CD4-positive, alpha-beta T cell (primary cell): ENCODE data around the gene RASA2. TPM values are rescaled to one million over a fixed set of nuclear protein-coding genes. Genes with fewer than 3 reads are reported as not detected.

Experiments used
- ATAC-seq: fragments of 200-7000 bp; cut with Tn5 transposase; one replicate; pipeline ENCODE4 v1.10.0; 2022; ENCODE audit warnings: mild to moderate bottlenecking; ENCODE audit not compliant: poor library complexity
- CTCF ChIA-PET: fragments of 350-600 bp; sonication (Branson Sonifier 250); formaldehyde crosslinking; loops from one replicate; lab custom pipeline; 2021; ENCODE audit warnings: antibody characterized with exemption, inconsistent platforms; lab: Charles Lee
- POLR2A ChIA-PET: fragments of 350-600 bp; sonication (Branson Sonifier 250); formaldehyde crosslinking; loops from one replicate; lab custom pipeline; 2021; ENCODE audit warnings: antibody characterized with exemption, inconsistent platforms; lab: Charles Lee
- DNase-seq, 14 experiments: peaks; one replicate each; pipeline ENCODE4 v3.0.0-alpha.2; 2013 to 2020; ENCODE audit warnings: mixed read lengths in 2 of 14
- H3K27ac ChIP-seq, 2 donors: one replicate each; pipeline versions ENCODE4 v1.5.1 to v1.7.0; 2013; ENCODE audit warnings: low read length in 2 of 2, low read depth in 1 of 2, mild to moderate bottlenecking in 1 of 2
- H3K27me3 ChIP-seq, 2 experiments: 1 replicate in 1 of 2; 2 replicates in 1 of 2; pipeline versions ENCODE4 v1.6.1 to v1.7.0; 2013; ENCODE audit warnings: low read length in 2 of 2, control low read depth in 1 of 2, mild to moderate bottlenecking in 1 of 2, moderate library complexity in 1 of 2; ENCODE audit not compliant: insufficient read depth in 2 of 2, control insufficient read depth in 1 of 2
- H3K36me3 ChIP-seq: one replicate; pipeline ENCODE4 v1.6.1; 2013; ENCODE audit warnings: low read length, control low read depth; ENCODE audit not compliant: insufficient read depth
- H3K4me1 ChIP-seq: one replicate; pipeline ENCODE4 v1.6.1; 2013; ENCODE audit warnings: low read length, control low read depth; ENCODE audit not compliant: insufficient read depth
- H3K4me3 ChIP-seq: one replicate; pipeline ENCODE4 v1.5.1; 2013; ENCODE audit warnings: mild to moderate bottlenecking, low read length, moderate library complexity
- H3K9me3 ChIP-seq, 2 experiments: 1 replicate in 1 of 2; 2 replicates in 1 of 2; pipeline versions ENCODE4 v1.6.1 to v1.7.0; 2013; ENCODE audit warnings: low read length in 2 of 2, mild to moderate bottlenecking in 2 of 2, control low read depth in 1 of 2, moderate library complexity in 1 of 2; ENCODE audit not compliant: control insufficient read depth in 1 of 2, insufficient read depth in 1 of 2
- H3K27ac Mint-ChIP-seq: one replicate; pipeline ENCODE4 v1.8.0; 2020; ENCODE audit warnings: mixed read lengths
- H3K27me3 Mint-ChIP-seq: one replicate; pipeline ENCODE4 v1.8.0; 2021; ENCODE audit warnings: mixed read lengths
- H3K36me3 Mint-ChIP-seq: one replicate; pipeline ENCODE4 v1.8.0; 2021; ENCODE audit warnings: low read depth, mixed read lengths
- H3K4me1 Mint-ChIP-seq: one replicate; pipeline ENCODE4 v1.8.0; 2021; ENCODE audit warnings: low read depth, mixed read lengths
- H3K4me3 Mint-ChIP-seq: one replicate; pipeline ENCODE4 v1.8.0; 2020; ENCODE audit warnings: mild to moderate bottlenecking, mixed read lengths
- H3K9me3 Mint-ChIP-seq: one replicate; pipeline ENCODE4 v1.8.0; 2020; ENCODE audit warnings: mixed read lengths
- CTCF ChIP-seq: fragments of 200-600 bp; IDR thresholded peaks from one replicate; pipeline ENCODE4 v1.8.0; 2022; ENCODE audit warnings: antibody characterized with exemption, mild to moderate bottlenecking
- intact Hi-C, 2 experiments: fragments of 100-400 bp; cut with DNase I in 1 of 2; cut with micrococcal nuclease in 1 of 2; formaldehyde crosslinking; loops; one replicate each; pipeline versions ENCODE4 v1.15.1 to v1.9.0; 2023 to 2025; cut with DNase I, micrococcal nuclease
- total RNA-seq, 174 experiments: library from RNA in 2 of 174; stranded (reverse) in 2 of 174; gene quantifications; one replicate each; pipeline ENCODE4 v1.2.3 and lab custom pipeline; 2021 to 2026

Gene RASA2
- total RNA-seq, 2 experiments from 2014 or later: 96.1 to 96.4 TPM

GRCh38 chr3:141462176-141462859 is 24.5 kb upstream of the RASA2 start:
- ChIA-PET CTCF (interaction anchor here (1.1 kb wide), 1 partner anchor 10 kb away, joined by 4 read pairs; no protein-coding TSS in a partner anchor), POLR2A (no interaction called here)
- Histone ChIP-seq H3K27me3 (no peaks in the 10 kb centered on the region), H3K4me1 (peaks cover 7% of the 10 kb centered on the region), H3K9me3 (peaks cover 4 to 5% of the 10 kb centered on the region in 2 experiments), H3K36me3 (no peaks in the 10 kb centered on the region), H3K4me3 (no peak overlapping the region), H3K27ac (no peak overlapping the region)
- no peaks in the 10 kb centered on the region for H3K27me3 Mint-ChIP-seq
- peaks cover 2% of the 10 kb centered on the region for H3K9me3 Mint-ChIP-seq
- ATAC-seq (no peak), DNase-seq (no peak)
- no peak overlapping the region for H3K4me3 Mint-ChIP-seq
- TF ChIP-seq CTCF: no peak
- intact Hi-C loops: loop anchor here (5.0 to 10.0 kb wide), 2 partner anchors 452 to 815 kb away; no protein-coding TSS in a partner anchor
- no peak overlapping the region for H3K27ac Mint-ChIP-seq
- H3K4me1 Mint-ChIP-seq: peaks cover 7% of the 10 kb centered on the region
- no peaks in the 10 kb centered on the region for H3K36me3 Mint-ChIP-seq

GRCh38 chr3:141465221-141465620 is 21.6 kb upstream of the RASA2 start:
- POLR2A ChIA-PET: interaction anchor here (1.2 to 1.9 kb wide), 2 partner anchors 22 to 95 kb away, joined by 3 to 4 read pairs; no protein-coding TSS in a partner anchor
- no peak overlapping the region for H3K27ac Mint-ChIP-seq
- no peak for DNase-seq
- Histone ChIP-seq H3K27ac (no peak overlapping the region), H3K27me3 (no peaks in the 10 kb centered on the region), H3K36me3 (no peaks in the 10 kb centered on the region), H3K9me3 (peaks cover 4 to 5% of the 10 kb centered on the region in 2 experiments), H3K4me1 (peaks cover 3% of the 10 kb centered on the region), H3K4me3 (no peak overlapping the region)
- CTCF ChIA-PET: interaction anchor here (0.7 to 0.8 kb wide), 3 partner anchors 11 to 154 kb away, joined by 3 to 4 read pairs (median 3); no protein-coding TSS in a partner anchor
- peaks cover 2% of the 10 kb centered on the region for H3K9me3 Mint-ChIP-seq
- H3K27me3 Mint-ChIP-seq: no peaks in the 10 kb centered on the region
- TF ChIP-seq CTCF: no peak
- no peak for ATAC-seq
- no peaks in the 10 kb centered on the region for H3K36me3 Mint-ChIP-seq
- intact Hi-C loops: loop anchor here in 1 of 2 experiments (10.0 kb wide), 1 partner anchor 450 kb away; no protein-coding TSS in a partner anchor
- peaks cover 3% of the 10 kb centered on the region for H3K4me1 Mint-ChIP-seq
- no peak overlapping the region for H3K4me3 Mint-ChIP-seq

DNA sequence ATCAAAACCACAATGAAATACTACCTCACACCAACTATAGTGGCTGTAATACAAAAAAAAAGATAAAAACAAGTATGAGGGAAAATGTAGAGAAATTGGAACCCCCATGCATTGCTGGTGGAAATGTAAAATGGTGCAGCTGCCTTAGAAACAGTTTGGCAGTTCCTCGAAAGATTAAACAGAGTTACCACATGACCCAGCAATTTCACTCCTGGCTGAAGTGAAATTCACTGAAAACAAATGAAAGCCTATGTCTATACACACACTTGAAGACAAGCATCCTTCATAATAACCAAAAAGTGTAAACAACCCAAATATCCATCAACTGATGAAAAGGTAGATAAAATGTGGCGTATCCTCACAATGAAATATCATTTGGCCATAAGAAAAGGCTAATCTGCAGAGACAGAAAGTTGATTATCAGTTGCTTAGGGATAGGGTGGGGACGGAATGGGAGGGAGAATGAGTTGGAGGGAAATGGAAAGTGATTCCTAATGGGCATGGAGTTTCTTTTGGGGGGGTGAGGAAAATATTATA is 20.1 kb upstream of the RASA2 start:
- no peak for DNase-seq
- CTCF ChIA-PET: interaction anchor here (1.2 kb wide), 1 partner anchor 95 kb away, joined by 3 read pairs; no protein-coding TSS in a partner anchor
- H3K4me3 Mint-ChIP-seq: no peak overlapping the region

More for the DNA sequence above, 20.1 kb upstream of the RASA2 start:
- H3K36me3 Mint-ChIP-seq: no peaks in the 10 kb centered on the region
- peaks cover 4 to 5% of the 10 kb centered on the region in 2 experiments for H3K9me3 ChIP-seq
- H3K27ac ChIP-seq: no peak overlapping the region
- TF ChIP-seq CTCF: no peak
- no peaks in the 10 kb centered on the region for H3K27me3 ChIP-seq
- POLR2A ChIA-PET: no interaction called here
- no peaks in the 10 kb centered on the region for H3K4me1 Mint-ChIP-seq
- no peak overlapping the region for H3K4me3 ChIP-seq
- no peaks in the 10 kb centered on the region for H3K27me3 Mint-ChIP-seq
- intact Hi-C loops: loop anchor here in 1 of 2 experiments (10.0 kb wide), 1 partner anchor 448 kb away; no protein-coding TSS in a partner anchor
- H3K36me3 ChIP-seq: no peaks in the 10 kb centered on the region
- H3K9me3 Mint-ChIP-seq: peaks cover 2% of the 10 kb centered on the region
- H3K4me1 ChIP-seq: no peaks in the 10 kb centered on the region
- H3K27ac Mint-ChIP-seq: no peak overlapping the region
- no peak for ATAC-seq
